Measurements from ENCODE around the gene NEK8.

Gene NEK8

DNA sequence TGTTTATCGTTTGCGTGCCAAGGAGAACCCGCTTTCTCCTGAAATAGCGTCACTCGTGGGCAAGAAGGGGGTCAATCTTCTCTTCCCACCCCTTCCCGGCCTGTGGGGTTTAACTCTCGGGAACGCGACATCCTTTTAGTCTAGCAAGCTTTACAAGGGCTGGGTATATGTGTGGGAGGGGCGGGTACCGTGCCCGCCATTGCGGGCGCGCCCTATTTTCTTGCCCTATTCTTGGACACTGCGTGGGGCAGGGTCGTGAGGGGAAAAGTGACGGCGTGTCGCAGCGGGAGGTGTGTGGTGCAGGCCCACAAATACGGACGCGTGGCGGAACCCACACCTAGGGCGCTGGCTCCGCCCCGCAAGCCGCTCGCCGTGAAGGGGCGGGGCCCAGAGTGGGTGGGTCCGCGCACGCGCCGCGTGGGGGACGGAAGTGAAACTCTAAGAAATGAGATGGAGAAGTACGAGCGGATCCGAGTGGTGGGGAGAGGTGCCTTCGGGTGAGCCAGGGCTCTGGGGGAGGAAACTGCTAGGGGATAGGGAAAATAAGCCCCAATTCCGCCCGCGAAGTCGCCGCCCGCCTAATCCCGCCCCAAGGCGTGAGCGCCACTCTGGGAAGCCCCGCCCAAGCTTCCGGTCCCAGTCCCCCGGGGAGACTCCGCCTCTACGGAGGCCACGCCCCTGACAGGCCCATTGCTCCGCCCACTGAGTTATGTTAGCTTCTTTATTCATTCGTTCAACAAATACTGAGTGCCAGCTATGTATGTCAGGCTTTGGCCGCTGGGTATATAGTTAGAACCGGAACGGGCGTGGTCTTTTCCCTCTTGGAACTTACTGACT, at the start of gene NEK8:
NEK8 (plus strand) TSS at position 425 of the 837 bp plus-strand sequence; CDS start at position 451, 26 bp downstream.
- Mint-ChIP-seq H3K9me3 (no peaks in the 10 kb centered on the region), H3K4me1 (ENCODE audit: low read depth) (peaks cover 53% of the 10 kb centered on the region), H3K36me3 (ENCODE audit: low read depth) (peaks cover 24% of the 10 kb centered on the region), H3K27me3 (peaks cover 2% of the 10 kb centered on the region), H3K27ac (peak within 1 kb of the TSS; percentile 81), H3K4me3 (peak within 1 kb of the TSS; percentile 96)
- intact Hi-C loops (cut with micrococcal nuclease): loop anchor here (1.0 to 5.0 kb wide), 2 partner anchors 15 to 34 kb away; no protein-coding TSS in a partner anchor

DNA sequence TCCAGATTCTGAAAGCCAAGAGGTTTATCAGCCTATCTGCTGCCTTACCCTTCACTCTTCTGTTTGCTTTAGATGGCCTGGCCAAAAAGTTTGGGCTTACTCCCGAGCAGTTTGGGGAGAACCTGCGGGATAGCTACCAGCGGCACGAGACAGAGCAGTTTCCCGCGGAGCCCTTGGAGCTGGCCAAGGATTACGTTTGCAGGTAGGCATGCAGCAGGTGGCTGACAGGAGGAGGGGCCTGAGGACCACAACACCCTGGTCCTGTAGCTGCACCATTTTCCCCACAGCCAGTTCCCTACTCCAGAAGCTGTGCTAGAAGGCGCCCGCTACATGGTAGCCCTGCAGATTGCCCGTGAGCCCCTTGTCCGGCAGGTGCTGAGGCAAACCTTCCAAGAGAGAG, 45.9 kb upstream of the NEK8 start:
- Mint-ChIP-seq H3K4me1 (ENCODE audit: low read depth) (no peaks in the 10 kb centered on the region), H3K36me3 (ENCODE audit: low read depth) (peaks cover 100% of the 10 kb centered on the region), H3K9me3 (no peaks in the 10 kb centered on the region), H3K27ac (no peak overlapping the region), H3K4me3 (no peak overlapping the region), H3K27me3 (no peaks in the 10 kb centered on the region)
- intact Hi-C loops (cut with micrococcal nuclease): no loop called here

DNA sequence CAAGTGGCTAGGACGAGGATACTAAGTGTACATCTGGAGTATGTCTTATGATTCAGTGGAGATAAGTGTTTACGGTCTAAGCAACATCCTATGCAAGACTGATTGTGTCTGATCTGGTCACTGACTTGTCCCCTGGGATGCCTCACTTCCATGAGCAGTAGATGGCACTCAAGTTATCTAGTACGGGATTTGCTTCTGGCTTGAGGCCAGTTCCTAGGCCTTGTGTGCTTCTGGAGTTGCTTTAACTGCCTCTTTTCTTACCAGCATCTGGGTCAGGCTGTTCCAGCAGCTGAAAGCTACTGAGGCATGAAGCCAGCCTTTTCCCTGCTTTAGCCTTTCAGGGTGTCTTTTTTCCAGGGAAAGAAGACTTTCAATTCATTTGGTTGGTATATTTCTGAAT, 43.6 kb upstream of the NEK8 start:
- Mint-ChIP-seq H3K4me3 (no peak overlapping the region), H3K9me3 (no peaks in the 10 kb centered on the region), H3K27me3 (no peaks in the 10 kb centered on the region), H3K36me3 (ENCODE audit: low read depth) (peaks cover 100% of the 10 kb centered on the region), H3K4me1 (ENCODE audit: low read depth) (no peaks in the 10 kb centered on the region), H3K27ac (no peak overlapping the region)
- intact Hi-C loops (cut with micrococcal nuclease): no loop called here

DNA sequence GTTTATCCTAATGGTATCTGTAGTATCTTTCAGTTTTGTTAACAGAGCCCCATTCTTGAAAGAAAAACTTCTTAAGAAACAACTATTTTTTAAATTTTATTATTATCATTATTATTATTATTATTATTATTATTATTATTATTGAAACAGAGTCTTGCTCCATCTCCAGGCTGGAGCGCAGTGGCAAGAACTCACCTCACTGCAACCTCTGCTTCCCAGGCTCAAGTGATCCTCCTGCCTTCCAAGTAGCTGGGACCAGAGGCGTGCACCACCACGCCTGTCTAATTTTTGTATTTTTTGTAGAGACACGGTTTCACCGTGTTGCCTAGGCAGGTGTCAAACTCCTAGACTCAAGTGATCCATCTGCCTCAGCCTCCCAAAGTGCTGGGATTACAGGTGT, 43.2 kb upstream of the NEK8 start:
- Mint-ChIP-seq H3K9me3 (no peaks in the 10 kb centered on the region), H3K36me3 (ENCODE audit: low read depth) (peaks cover 100% of the 10 kb centered on the region), H3K27ac (no peak overlapping the region), H3K27me3 (no peaks in the 10 kb centered on the region), H3K4me1 (ENCODE audit: low read depth) (no peaks in the 10 kb centered on the region), H3K4me3 (no peak overlapping the region)
- intact Hi-C loops (cut with micrococcal nuclease): no loop called here

DNA sequence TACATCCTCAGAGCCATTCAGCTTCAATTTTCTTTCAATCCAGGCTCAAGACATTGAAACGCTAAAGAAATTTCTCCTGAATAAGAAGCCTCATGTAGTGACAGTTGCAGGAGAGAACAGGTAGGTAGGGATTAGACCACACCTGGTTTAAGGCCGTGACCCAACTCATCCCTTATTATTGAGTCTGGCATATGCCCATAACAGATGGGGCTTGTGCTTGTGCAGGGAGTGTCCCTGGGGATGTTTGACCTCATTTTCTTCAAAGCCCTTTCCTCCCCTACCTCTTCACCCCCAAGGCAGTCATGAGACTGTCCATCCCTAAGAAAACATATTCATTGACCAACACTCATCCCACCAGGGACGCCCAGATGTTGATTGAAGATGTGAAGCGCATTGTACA, 42.3 kb upstream of the NEK8 start:
- intact Hi-C loops (cut with micrococcal nuclease): no loop called here
- H3K27me3 Mint-ChIP-seq: no peaks in the 10 kb centered on the region
- H3K4me1 Mint-ChIP-seq (ENCODE audit: low read depth): no peaks in the 10 kb centered on the region
- H3K36me3 Mint-ChIP-seq (ENCODE audit: low read depth): peaks cover 100% of the 10 kb centered on the region
- H3K4me3 Mint-ChIP-seq: no peak overlapping the region
- no peak overlapping the region for H3K27ac Mint-ChIP-seq
- no peaks in the 10 kb centered on the region for H3K9me3 Mint-ChIP-seq

DNA sequence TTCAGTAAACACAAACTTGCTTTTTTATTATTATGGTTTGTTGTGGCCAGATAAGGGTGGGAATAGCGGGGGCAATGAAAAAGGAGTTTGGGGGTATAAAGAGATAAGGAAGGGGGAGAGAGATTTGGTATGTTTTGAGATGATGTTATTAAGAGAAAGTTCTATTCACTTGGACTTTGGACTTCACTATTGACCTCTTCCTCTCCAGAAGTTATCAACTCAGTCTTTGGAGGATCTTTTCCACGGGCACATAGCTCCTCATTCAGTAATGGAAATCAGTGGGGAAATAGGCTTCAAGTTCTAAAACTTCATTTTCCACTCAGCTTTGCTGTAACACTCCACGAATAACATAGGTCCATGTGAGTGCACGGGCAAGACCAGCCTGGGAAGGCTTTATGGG, 40.1 kb upstream of the NEK8 start:
- intact Hi-C loops (cut with micrococcal nuclease): no loop called here
- Mint-ChIP-seq H3K36me3 (ENCODE audit: low read depth) (peaks cover 100% of the 10 kb centered on the region), H3K9me3 (no peaks in the 10 kb centered on the region), H3K4me3 (no peak overlapping the region), H3K27ac (no peak overlapping the region), H3K27me3 (no peaks in the 10 kb centered on the region), H3K4me1 (ENCODE audit: low read depth) (no peaks in the 10 kb centered on the region)

DNA sequence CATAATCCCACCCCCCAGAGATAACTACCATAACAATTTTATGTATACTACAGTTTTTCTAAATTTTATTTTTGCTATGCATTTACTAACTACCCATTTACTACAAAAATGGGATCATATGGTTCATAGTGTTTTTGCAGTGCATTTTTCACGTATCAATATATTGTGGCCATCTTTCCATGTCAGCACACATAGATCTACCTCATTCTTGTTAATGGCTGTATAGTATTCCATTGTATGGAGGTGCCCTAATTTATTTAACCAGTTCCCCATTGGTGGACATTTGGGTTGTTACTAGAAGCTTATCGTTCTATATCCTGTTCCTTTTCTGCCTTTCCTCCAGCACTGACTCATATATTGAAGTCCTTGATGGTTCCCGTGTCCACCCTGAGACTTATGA, 39.6 kb upstream of the NEK8 start:
- H3K36me3 Mint-ChIP-seq (ENCODE audit: low read depth): peaks cover 100% of the 10 kb centered on the region
- intact Hi-C loops (cut with micrococcal nuclease): no loop called here
- H3K4me3 Mint-ChIP-seq: no peak overlapping the region
- H3K4me1 Mint-ChIP-seq (ENCODE audit: low read depth): no peaks in the 10 kb centered on the region
- no peaks in the 10 kb centered on the region for H3K27me3 Mint-ChIP-seq
- H3K27ac Mint-ChIP-seq: no peak overlapping the region
- no peaks in the 10 kb centered on the region for H3K9me3 Mint-ChIP-seq

DNA sequence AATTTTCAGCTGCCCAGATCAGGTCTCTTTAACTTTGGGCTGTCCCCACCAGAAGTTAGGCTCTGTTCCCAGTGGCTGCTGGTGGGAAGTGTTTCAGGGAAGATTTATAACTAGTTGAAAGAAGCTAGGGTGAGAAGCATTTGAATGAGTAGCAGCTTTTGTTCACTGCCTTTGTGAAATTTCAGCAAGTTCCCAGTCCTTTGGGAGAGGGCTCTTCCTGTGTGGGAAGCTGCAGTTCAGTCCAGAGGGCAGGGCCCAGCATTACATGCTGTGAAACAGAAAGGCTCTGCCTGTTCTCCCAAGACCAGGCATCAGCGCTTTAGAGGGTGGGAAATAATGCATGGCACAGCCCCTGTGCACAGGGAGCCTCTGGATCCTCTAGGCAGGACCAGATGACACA, 34.7 kb upstream of the NEK8 start:
- intact Hi-C loops (cut with micrococcal nuclease): no loop called here
- peaks cover 100% of the 10 kb centered on the region for H3K36me3 Mint-ChIP-seq (ENCODE audit: low read depth)
- no peaks in the 10 kb centered on the region for H3K27me3 Mint-ChIP-seq

DNA sequence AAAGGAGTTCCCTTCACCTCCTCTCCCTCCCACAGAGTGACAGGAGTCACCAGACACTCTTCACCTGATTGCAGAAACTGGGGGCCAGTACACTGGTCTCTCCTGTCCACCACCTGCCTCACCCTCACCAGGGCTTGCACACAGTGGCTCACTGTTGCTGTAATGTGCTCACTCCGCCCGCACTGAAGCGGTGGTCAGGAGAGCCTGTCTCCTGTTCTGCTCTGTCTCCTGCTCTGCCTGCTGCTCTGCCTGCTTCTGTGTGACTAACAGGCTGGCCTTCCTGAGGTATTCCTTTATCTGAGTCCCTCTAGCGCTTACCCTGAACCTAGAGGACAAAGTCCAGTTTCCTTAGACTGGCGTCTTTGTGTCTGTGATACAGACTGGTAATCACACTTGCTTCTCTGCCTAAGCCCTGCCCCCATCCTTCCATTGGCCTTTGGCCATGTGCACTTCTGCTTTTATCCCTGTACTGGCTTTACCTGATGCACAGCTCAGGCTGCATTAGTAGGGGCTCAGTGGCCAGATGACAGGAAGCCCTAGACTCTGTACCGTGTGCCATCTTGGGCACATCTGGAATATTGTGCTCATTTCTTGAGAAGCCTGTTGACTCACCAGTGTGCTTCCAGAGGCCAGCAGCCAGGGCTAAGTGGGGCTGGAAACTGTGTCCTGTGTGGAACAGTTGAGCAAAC, 30.2 kb upstream of the NEK8 start:
- Mint-ChIP-seq H3K4me1 (ENCODE audit: low read depth) (no peaks in the 10 kb centered on the region), H3K27me3 (no peaks in the 10 kb centered on the region), H3K4me3 (no peak overlapping the region), H3K27ac (no peak overlapping the region), H3K36me3 (ENCODE audit: low read depth) (peaks cover 100% of the 10 kb centered on the region), H3K9me3 (no peaks in the 10 kb centered on the region)
- intact Hi-C loops (cut with micrococcal nuclease): no loop called here

More for the DNA sequence above, 34.7 kb upstream of the NEK8 start:
- Mint-ChIP-seq H3K4me3 (no peak overlapping the region), H3K4me1 (ENCODE audit: low read depth) (no peaks in the 10 kb centered on the region), H3K27ac (no peak overlapping the region), H3K9me3 (no peaks in the 10 kb centered on the region)

DNA sequence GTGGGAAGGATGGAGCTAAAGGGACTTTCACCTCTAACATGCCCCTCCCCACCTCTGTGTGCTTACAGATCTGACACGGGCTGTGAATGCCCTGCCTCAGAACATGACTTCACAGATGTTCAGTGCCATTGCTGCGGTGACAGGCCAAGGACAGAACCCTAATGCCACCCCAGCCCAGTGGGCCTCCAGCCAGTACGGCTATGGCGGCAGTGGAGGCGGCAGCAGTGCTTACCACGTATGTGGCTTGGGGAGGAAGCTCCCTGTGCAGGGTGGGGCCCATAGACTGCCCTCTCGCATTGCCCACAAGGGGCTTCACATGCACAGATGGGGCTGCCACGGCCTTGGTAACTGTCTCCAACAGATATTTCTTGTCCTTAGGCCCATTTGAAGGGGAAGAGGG, 28.3 kb upstream of the NEK8 start:
- H3K36me3 Mint-ChIP-seq (ENCODE audit: low read depth): peaks cover 100% of the 10 kb centered on the region
- H3K27me3 Mint-ChIP-seq: no peaks in the 10 kb centered on the region
- H3K9me3 Mint-ChIP-seq: no peaks in the 10 kb centered on the region
- intact Hi-C loops (cut with micrococcal nuclease): no loop called here
- H3K4me1 Mint-ChIP-seq (ENCODE audit: low read depth): peaks cover 4% of the 10 kb centered on the region
- no peak overlapping the region for H3K27ac Mint-ChIP-seq
- H3K4me3 Mint-ChIP-seq: no peak overlapping the region

DNA sequence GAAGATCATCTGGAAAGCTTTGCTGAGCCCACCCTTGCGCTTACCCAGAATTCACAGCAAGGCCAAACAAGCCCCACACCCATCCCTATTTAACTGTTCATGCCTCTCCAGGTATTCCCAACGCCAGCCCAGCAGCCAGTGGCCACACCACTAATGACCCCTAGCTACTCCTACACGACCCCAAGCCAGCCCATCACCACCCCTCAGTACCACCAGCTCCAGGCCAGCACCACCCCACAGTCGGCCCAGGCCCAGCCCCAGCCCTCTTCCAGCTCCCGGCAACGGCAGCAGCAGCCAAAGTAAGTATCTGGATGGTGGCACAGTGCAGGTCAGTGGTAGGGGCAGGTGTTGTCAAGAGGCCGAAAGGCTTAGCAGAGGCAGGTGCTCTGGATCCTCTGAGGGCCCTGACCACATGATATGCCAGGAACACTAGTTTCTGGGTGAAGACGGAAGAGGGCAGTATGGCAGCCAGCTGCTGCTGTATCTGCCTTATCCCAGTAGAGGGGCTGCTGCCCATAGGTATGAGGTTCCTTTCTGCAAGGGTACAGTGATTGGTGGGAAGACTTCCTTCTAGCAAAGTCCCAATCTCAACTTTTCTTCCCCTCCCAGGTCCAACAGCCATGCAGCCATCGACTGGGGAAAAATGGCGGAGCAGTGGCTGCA, 27.6 kb upstream of the NEK8 start:
- intact Hi-C loops (cut with micrococcal nuclease): no loop called here
- no peaks in the 10 kb centered on the region for H3K27me3 Mint-ChIP-seq
- no peaks in the 10 kb centered on the region for H3K9me3 Mint-ChIP-seq
- H3K4me3 Mint-ChIP-seq: no peak overlapping the region
- peaks cover 6% of the 10 kb centered on the region for H3K4me1 Mint-ChIP-seq (ENCODE audit: low read depth)
- peaks cover 99% of the 10 kb centered on the region for H3K36me3 Mint-ChIP-seq (ENCODE audit: low read depth)
- H3K27ac Mint-ChIP-seq: no peak overlapping the region

DNA sequence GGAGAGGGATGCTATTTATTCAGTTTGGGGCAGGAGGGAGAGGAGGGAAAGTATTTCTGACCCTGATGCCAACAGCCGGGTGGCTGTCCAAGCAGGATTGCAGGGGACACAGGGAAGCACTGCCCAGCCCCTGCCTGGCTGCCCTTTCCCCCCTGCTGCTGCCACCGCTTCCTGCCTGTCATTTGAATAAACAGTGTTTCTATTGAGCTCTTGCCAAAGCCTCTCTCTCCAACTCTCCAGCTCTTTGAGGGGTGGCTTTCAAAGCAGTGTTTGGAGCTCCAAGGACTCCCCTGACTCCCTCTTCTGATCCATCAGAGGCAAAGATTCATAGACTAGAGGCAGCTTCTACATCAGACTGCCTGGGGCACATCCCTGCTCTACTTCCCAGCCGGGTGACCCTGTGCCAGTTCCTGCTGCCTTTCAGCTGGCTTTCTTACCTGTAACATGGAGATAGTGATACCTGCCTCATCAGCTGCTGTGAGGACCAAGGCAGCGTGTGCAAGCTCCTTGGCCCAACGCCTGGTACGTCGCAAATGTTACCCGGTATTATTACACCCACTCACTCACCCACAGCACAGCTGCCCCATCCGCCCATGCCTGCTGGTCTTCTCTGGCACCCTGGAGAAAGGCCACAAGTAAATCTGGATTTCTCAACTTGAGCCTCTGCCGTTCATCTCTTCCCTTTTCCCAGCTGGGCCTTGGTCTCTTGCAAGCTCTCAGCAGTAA, 26.4 kb upstream of the NEK8 start:
- H3K27me3 Mint-ChIP-seq: no peaks in the 10 kb centered on the region
- H3K27ac Mint-ChIP-seq: no peak overlapping the region
- intact Hi-C loops (cut with micrococcal nuclease): no loop called here
- H3K4me3 Mint-ChIP-seq: no peak overlapping the region
- peaks cover 6% of the 10 kb centered on the region for H3K4me1 Mint-ChIP-seq (ENCODE audit: low read depth)
- H3K9me3 Mint-ChIP-seq: no peaks in the 10 kb centered on the region
- peaks cover 90% of the 10 kb centered on the region for H3K36me3 Mint-ChIP-seq (ENCODE audit: low read depth)

DNA sequence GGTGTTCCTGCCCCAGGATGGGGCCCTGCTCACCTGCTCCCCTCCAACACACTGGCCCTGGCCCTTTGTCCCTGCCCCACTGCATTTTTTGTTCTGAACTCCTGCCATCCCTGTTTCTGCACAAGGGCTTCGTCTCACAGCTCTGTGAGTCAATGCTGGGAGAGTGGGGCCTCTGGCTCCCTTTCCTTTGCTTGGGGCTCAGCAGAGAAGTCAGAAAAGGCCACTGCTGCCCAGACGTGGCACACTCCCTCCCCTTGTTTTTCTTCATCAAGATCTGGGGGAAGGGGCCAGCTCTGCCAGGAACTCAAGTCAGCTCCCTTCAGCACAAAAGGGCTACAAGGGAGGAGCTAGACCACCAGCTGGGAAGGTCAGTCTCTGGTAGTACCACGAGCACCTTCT, 25.8 kb upstream of the NEK8 start:
- intact Hi-C loops (cut with micrococcal nuclease): no loop called here
- H3K36me3 Mint-ChIP-seq (ENCODE audit: low read depth): peaks cover 90% of the 10 kb centered on the region
- H3K4me1 Mint-ChIP-seq (ENCODE audit: low read depth): peaks cover 6% of the 10 kb centered on the region
- H3K4me3 Mint-ChIP-seq: no peak overlapping the region
- H3K9me3 Mint-ChIP-seq: no peaks in the 10 kb centered on the region
- no peak overlapping the region for H3K27ac Mint-ChIP-seq
- no peaks in the 10 kb centered on the region for H3K27me3 Mint-ChIP-seq

Measured in dendritic cell treated with granulocyte-macrophage colony-stimulating factor and Interleukin-4, amounts not matched to agents 40 ng/mL and 50 ng/mL, for 4 days (primary cell).